HepG2 (cell line): ENCODE data around the gene ZFP14. TPM values are rescaled to one million over a fixed set of nuclear protein-coding genes. Genes with fewer than 3 reads are reported as not detected.

Experiments
- ATAC-seq: fragments of 200-7000 bp; cut with Tn5 transposase; 3 replicates; pipeline ENCODE4 v1.9.1; 2020; ENCODE audit warnings: mild to moderate bottlenecking, moderate library complexity
- Bru-seq: library from RNA; stranded (reverse); fragments of 400-500 nt; gene quantifications from one replicate; lab custom pipeline; 2021; lab: Mats Ljungman, UMichigan
- BruChase-seq, 2 experiments: library from RNA; stranded (reverse); fragments of 400-500 nt; gene quantifications; one replicate each; lab custom pipeline; 2021; lab: Mats Ljungman, UMichigan
- BruUV-seq: library from RNA; stranded (reverse); fragments of 400-500 nt; replicated peaks from 2 replicates; lab custom pipeline; 2021; lab: Mats Ljungman, UMichigan
- CTCF ChIA-PET: fragments of 300-600 bp; formaldehyde crosslinking; extraction: SDS; loops from one replicate; lab custom pipeline; 2021; ENCODE audit warnings: low total read pairs, inconsistent platforms, low intra/inter-chr PET ratio; lab: Yijun Ruan, JAX
- POLR2A ChIA-PET: fragments of 350-600 bp; sonication (Branson Sonifier 250); formaldehyde crosslinking; loops from one replicate; lab custom pipeline; 2020; ENCODE audit warnings: antibody characterized with exemption, inconsistent platforms; lab: Yijun Ruan, JAX
- DNase-seq: peaks from one replicate; pipeline ENCODE4 v3.0.0-alpha.2; 2015; ENCODE audit warnings: low spot score
- FAIRE-seq: peaks from 3 replicates; lab custom pipeline; 2011; peaks lifted over from hg19 to GRCh38; lab: Jason Lieb, UNC
- H2AFZ ChIP-seq: one replicate; pipeline ENCODE4 v1.6.1; 2011; ENCODE audit warnings: low read length, inconsistent platforms
- H3K27ac ChIP-seq: fragments of 300-600 bp; 3 replicates; pipeline ENCODE4 v1.8.0; 2011; ENCODE audit warnings: mixed run types, mild to moderate bottlenecking, mixed read lengths, low read length, inconsistent platforms; ENCODE audit not compliant: insufficient read depth; ENCODE audit errors: extremely low read length
- H3K27me3 ChIP-seq, 2 experiments: fragments of 200-600 bp in 1 of 2; 2 replicates in 1 of 2; 3 replicates in 1 of 2; pipeline versions ENCODE4 v1.6.0 to v1.8.0; 2011; ENCODE audit warnings: low read length in 2 of 2, mild to moderate bottlenecking in 2 of 2, moderate library complexity in 2 of 2, inconsistent platforms in 1 of 2; ENCODE audit not compliant: insufficient read depth in 2 of 2, control insufficient read depth in 1 of 2
- H3K36me3 ChIP-seq, 2 experiments: fragments of 200-600 bp in 1 of 2; replicated peaks in 1 of 2; 2 replicates in 1 of 2; 3 replicates in 1 of 2; pipeline versions ENCODE4 v1.5.1 to v1.8.0; 2011; ENCODE audit warnings: low read length in 2 of 2, inconsistent platforms in 1 of 2; ENCODE audit not compliant: insufficient read depth in 2 of 2, control insufficient read depth in 1 of 2
- H3K4me1 ChIP-seq: 2 replicates; pipeline ENCODE4 v1.5.1; 2012; ENCODE audit warnings: low read length, inconsistent platforms; ENCODE audit not compliant: insufficient read depth
- H3K4me2 ChIP-seq: 2 replicates; pipeline ENCODE4 v1.6.0; 2011; ENCODE audit warnings: low read depth, low read length, inconsistent platforms
- H3K4me3 ChIP-seq, 3 experiments: fragments of 200-600 bp in 1 of 3; sonication (generic), shearing (Covaris generic) in 1 of 3; replicated peaks in 1 of 3; 2 replicates each; pipeline ENCODE4 v1.5.1; 2011 to 2016; ENCODE audit warnings: low read length in 3 of 3, inconsistent platforms in 2 of 3, low read depth in 2 of 3, mild to moderate bottlenecking in 2 of 3, control low read depth in 1 of 3, mixed read lengths in 1 of 3; ENCODE audit not compliant: insufficient read depth in 1 of 3
- H3K79me2 ChIP-seq: one replicate; pipeline ENCODE4 v1.6.1; 2011; ENCODE audit warnings: low read length, inconsistent platforms; ENCODE audit not compliant: insufficient read depth
- H3K9ac ChIP-seq: 2 replicates; pipeline ENCODE4 v1.6.0; 2011; ENCODE audit warnings: mild to moderate bottlenecking, low read depth, low read length, inconsistent platforms; ENCODE audit not compliant: insufficient read depth
- H3K9me3 ChIP-seq: 2 replicates; pipeline ENCODE4 v1.5.1; 2012; ENCODE audit warnings: mild to moderate bottlenecking, low read length
- H4K20me1 ChIP-seq: 2 replicates; pipeline ENCODE4 v1.6.0; 2011; ENCODE audit warnings: inconsistent platforms, mild to moderate bottlenecking, low read length, moderate library complexity; ENCODE audit not compliant: insufficient read depth
- ATF7 ChIP-seq, 2 experiments: fragments of 450-650 bp in 1 of 2; sonication (generic) in 1 of 2; formaldehyde crosslinking in 1 of 2; IDR thresholded peaks; 2 replicates each; pipeline versions ENCODE4 v1.4.0 to v1.6.1; 2016 to 2020; ENCODE audit warnings: antibody characterized with exemption in 1 of 2, mild to moderate bottlenecking in 1 of 2, missing genetic modification reagents in 1 of 2
- FOXJ3 ChIP-seq: sonication (generic); formaldehyde crosslinking; IDR thresholded peaks from 2 replicates; pipeline ENCODE4 v1.4.0; 2020; ENCODE audit warnings: missing genetic modification reagents, mild to moderate bottlenecking, borderline replicate concordance
- FOXK2 ChIP-seq: fragments of 450-650 bp; IDR thresholded peaks from 2 replicates; pipeline ENCODE4 v1.6.1; 2016
- NR2F6 ChIP-seq, 2 experiments: IDR thresholded peaks; 2 replicates each; pipeline ENCODE4 v1.6.1; 2016; ENCODE audit warnings: antibody characterized with exemption in 1 of 2, mild to moderate bottlenecking in 1 of 2
- NRL ChIP-seq: sonication (generic); formaldehyde crosslinking; IDR thresholded peaks from 2 replicates; pipeline ENCODE4 v1.5.0; 2020; ENCODE audit warnings: missing genetic modification reagents, mild to moderate bottlenecking, moderate library complexity, borderline replicate concordance
- RXRA ChIP-seq: sonication (generic); formaldehyde crosslinking; IDR thresholded peaks from 2 replicates; pipeline ENCODE4 v1.5.1; 2020; ENCODE audit warnings: missing genetic modification reagents
- SALL1 ChIP-seq: sonication (generic); formaldehyde crosslinking; IDR thresholded peaks from 2 replicates; pipeline ENCODE4 v1.8.0; 2022; ENCODE audit warnings: mild to moderate bottlenecking, missing genetic modification reagents
- TBP ChIP-seq: sonication (generic); formaldehyde crosslinking; IDR thresholded peaks from 2 replicates; pipeline ENCODE4 v1.5.0; 2020; ENCODE audit warnings: missing genetic modification reagents
- ZBTB38 ChIP-seq: sonication (generic); formaldehyde crosslinking; IDR thresholded peaks from 2 replicates; pipeline ENCODE4 v1.5.1; 2020; ENCODE audit warnings: mild to moderate bottlenecking, missing genetic modification reagents
- ZFP82 ChIP-seq: sonication (generic); formaldehyde crosslinking; IDR thresholded peaks from 2 replicates; pipeline ENCODE4 v1.5.1; 2020; ENCODE audit warnings: mild to moderate bottlenecking, missing genetic modification reagents, borderline replicate concordance
- ZFYVE20 ChIP-seq: sonication (generic); formaldehyde crosslinking; IDR thresholded peaks from 2 replicates; pipeline ENCODE4 v1.8.0; 2023; ENCODE audit warnings: low read depth, mild to moderate bottlenecking, moderate library complexity, missing genetic modification reagents, borderline replicate concordance
- ZNF343 ChIP-seq: sonication (generic); formaldehyde crosslinking; IDR thresholded peaks from 2 replicates; pipeline ENCODE4 v1.4.0; 2020; ENCODE audit warnings: mild to moderate bottlenecking, missing genetic modification reagents
- WGBS: methylation state at CpG from one replicate; pipeline ENCODE4 v1.1.6; 2017; ENCODE audit warnings: low lambda C conversion rate; 5-methylcytosine and 5-hydroxymethylcytosine counted together
- in situ Hi-C: cut with HindIII; loops from 2 replicates; pipeline ENCODE4 v1.10.0; 2017; ENCODE audit warnings: low pct_unique_long_range_greater_than_20kb; ENCODE audit not compliant: extremely low pct_ligation_motif_present
- intact Hi-C: fragments of 100-400 bp; cut with micrococcal nuclease; formaldehyde crosslinking; loops from one replicate; pipeline ENCODE4 v1.10.0; 2022; ENCODE audit not compliant: unreplicated experiment
- long read RNA-seq, 2 experiments: library from RNA in 1 of 2; library from polyadenylated mRNA in 1 of 2; stranded (forward) in 1 of 2; unstranded in 1 of 2; transcript quantifications; one replicate each; pipeline ENCODE4 v2.0.0, GENCODE V29; 2019 to 2022
- polyA minus RNA-seq, 3 experiments: library from RNA; depleted of rRNA, polyadenylated mRNA; stranded (reverse); fragments of >200 nt; gene quantifications; 2 replicates each; pipeline ENCODE4 v1.2.3, GENCODE V29; 2011; ENCODE audit warnings: low replicate concordance in 1 of 3
- polyA plus RNA-seq, 8 experiments: library from polyadenylated mRNA; depleted of rRNA in 3 of 8; stranded (reverse) in 7 of 8; unstranded in 1 of 8; fragments of >200 nt; fragmentation: Illumina TruSeq in 4 of 8; extraction: Trizol in 4 of 8; gene quantifications; 2 replicates each; pipeline versions ENCODE4 v1.2.1 to v1.2.3, GENCODE V29; 2011 to 2016; ENCODE audit warnings: low read depth in 4 of 8, missing spikeins in 1 of 8, mixed read lengths in 1 of 8; ENCODE audit not compliant: insufficient read depth in 1 of 8
- total RNA-seq, 5 experiments: library from RNA; depleted of rRNA; stranded (reverse); fragments of >200 nt; fragmentation: Illumina TruSeq; extraction: Trizol; gene quantifications; 2 replicates each; pipeline ENCODE4 v1.2.3, GENCODE V29; 2016; ENCODE audit warnings: low read depth in 1 of 5
- TF ChIP-seq, protein P1 (sequence below): sonication (generic); formaldehyde crosslinking; IDR thresholded peaks from 2 replicates; pipeline ENCODE4 v1.8.1; 2023; ENCODE audit warnings: mild to moderate bottlenecking, missing genetic modification reagents
- TF ChIP-seq, protein P2 (sequence below): sonication (generic); formaldehyde crosslinking; IDR thresholded peaks from 2 replicates; pipeline ENCODE4 v1.8.0; 2022; ENCODE audit warnings: mild to moderate bottlenecking, missing genetic modification reagents, borderline replicate concordance

The ZFP14 gene
- 5.0 and 5.7 TPM in 2 replicates for total RNA-seq (2016; rRNA removed; fragmentation: Illumina TruSeq; extraction: Trizol)
- 0.51 and 0.88 TPM in 2 replicates for total RNA-seq (2016; cell fraction: cytosol; rRNA removed; fragmentation: Illumina TruSeq; extraction: Trizol; ENCODE audit: low read depth)
- total RNA-seq (2016; cell fraction: insoluble cytoplasmic fraction; rRNA removed; fragmentation: Illumina TruSeq; extraction: Trizol): 4.5 and 6.5 TPM in 2 replicates
- total RNA-seq (2016; cell fraction: membrane; rRNA removed; fragmentation: Illumina TruSeq; extraction: Trizol): 1.7 and 3.0 TPM in 2 replicates
- total RNA-seq (2016; cell fraction: nucleus; rRNA removed; fragmentation: Illumina TruSeq; extraction: Trizol): 8.3 and 8.4 TPM in 2 replicates
- 1.9 and 2.0 TPM in 2 replicates for polyA plus RNA-seq (2011; rRNA removed)
- 0.46 and 0.51 TPM in 2 replicates for polyA plus RNA-seq (2011; cell fraction: cytosol; rRNA removed)
- 1.9 and 2.5 TPM in 2 replicates for polyA plus RNA-seq (2011; cell fraction: nucleus; rRNA removed)
- 1.7 and 2.6 TPM in 2 replicates for polyA plus RNA-seq (2012)
- 0.26 and 0.36 TPM in 2 replicates for polyA plus RNA-seq (2016; cell fraction: cytosol; fragmentation: Illumina TruSeq; extraction: Trizol; ENCODE audit: low read depth)
- polyA plus RNA-seq (2016; cell fraction: insoluble cytoplasmic fraction; fragmentation: Illumina TruSeq; extraction: Trizol; ENCODE audit: low read depth): 2.7 and 2.8 TPM in 2 replicates
- 0.64 TPM in 2 replicates for polyA plus RNA-seq (2016; cell fraction: membrane; fragmentation: Illumina TruSeq; extraction: Trizol; ENCODE audit: low read depth)
- 5.1 and 6.1 TPM in 2 replicates for polyA plus RNA-seq (2016; cell fraction: nucleus; fragmentation: Illumina TruSeq; extraction: Trizol; ENCODE audit: insufficient read depth, low read depth)
- 1.6 and 2.2 TPM in 2 replicates for polyA minus RNA-seq (2011; rRNA and poly(A)+ RNA removed; ENCODE audit: low replicate concordance)
- 1.6 and 3.0 TPM in 2 replicates for polyA minus RNA-seq (2011; cell fraction: cytosol; rRNA and poly(A)+ RNA removed)
- 9.7 and 9.8 TPM in 2 replicates for polyA minus RNA-seq (2011; cell fraction: nucleus; rRNA and poly(A)+ RNA removed)
- Bru-seq, nascent RNA: percentile 56 among the genes with signal in this experiment
- percentile 62 among the genes with signal in this experiment for BruChase-seq, experiment 1, labeled RNA remaining after a 6-hour chase
- percentile 66 among the genes with signal in this experiment for BruChase-seq, experiment 2, labeled RNA remaining after a 2-hour chase
- long read RNA-seq, experiment 1, partial matches to known transcripts: 0 of 4 reads
- long read RNA-seq, experiment 1, other reads (novel, unspliced or antisense): 4 of 4 reads
- long read RNA-seq, experiment 2, partial matches to known transcripts: 0 of 2 reads
- long read RNA-seq, experiment 2, other reads (novel, unspliced or antisense): 2 of 2 reads

- in situ Hi-C loops (no loop called here), intact Hi-C loops (loop anchor here (2.0 kb wide), 1 partner anchor 110 kb away; the partner anchor contains the start of gene ZNF566)
- TSS peak; percentile 83 for BruUV-seq
- 17% methylated on average over 27 of the region's 69 CpGs for WGBS
- FAIRE-seq (peak; percentile 56), ATAC-seq (peak; percentile 95), DNase-seq (peak; percentile 91)
- peak within 1 kb of the TSS; percentile 77 for H3K9ac ChIP-seq
- H3K79me2 ChIP-seq: peaks cover 6% of the 10 kb centered on the region
- peaks cover 20% of the 10 kb centered on the region for H3K4me1 ChIP-seq
- H3K27ac ChIP-seq: peak within 1 kb of the TSS; percentile 83
- no peaks in the 10 kb centered on the region; a peak in 1 of 5 replicates for H3K27me3 ChIP-seq
- peak within 1 kb of the TSS; percentile 28 for H2AFZ ChIP-seq
- no peaks in the 10 kb centered on the region for H3K9me3 ChIP-seq
- CTCF ChIA-PET: no interaction called here
- POLR2A ChIA-PET: interaction anchor here (0.6 to 2.9 kb wide), 9 partner anchors 18 to 1216 kb away, joined by 3 to 25 read pairs (median 5); partner anchors contain the start of genes ZFP82, ZNF146, ZNF260 and ZNF345
- H3K4me3 ChIP-seq: peak within 1 kb of the TSS; percentile 68 to 85 (median 81)
- H3K4me2 ChIP-seq: peak within 1 kb of the TSS; percentile 69
- no peaks in the 10 kb centered on the region for H3K36me3 ChIP-seq
- H4K20me1 ChIP-seq: no peaks in the 10 kb centered on the region
- TF ChIP-seq RXRA (CRISPR knock-in tag) (0 out of 2 replicates have a peak, but pooled peaks have one; percentile 34), ZFYVE20 (no peak), ZBTB38 (CRISPR knock-in tag) (peak; percentile 14; the same call in 1 of the 2 replicates), SALL1 (CRISPR knock-in tag) (peak; percentile 85), TBP (CRISPR knock-in tag) (no peak), FOXJ3 (CRISPR knock-in tag) (peak; percentile 58; the same call in 1 of the 2 replicates), ZNF343 (CRISPR knock-in tag) (0 out of 2 replicates have a peak, but pooled peaks have one; percentile 25), ZFP82 (CRISPR knock-in tag) (no peak), NR2F6 (IDR thresholded peaks at IDR 0.05) (no peak), NR2F6 (CRISPR knock-in tag; IDR thresholded peaks at IDR 0.05) (no peak), NRL (CRISPR knock-in tag) (no peak), ATF7 (IDR thresholded peaks at IDR 0.05) (no peak), ATF7 (CRISPR knock-in tag; IDR thresholded peaks at IDR 0.05) (no peak), FOXK2 (peak; percentile 60; the same call in 1 of the 2 replicates)
- TF ChIP-seq, protein P1, sequence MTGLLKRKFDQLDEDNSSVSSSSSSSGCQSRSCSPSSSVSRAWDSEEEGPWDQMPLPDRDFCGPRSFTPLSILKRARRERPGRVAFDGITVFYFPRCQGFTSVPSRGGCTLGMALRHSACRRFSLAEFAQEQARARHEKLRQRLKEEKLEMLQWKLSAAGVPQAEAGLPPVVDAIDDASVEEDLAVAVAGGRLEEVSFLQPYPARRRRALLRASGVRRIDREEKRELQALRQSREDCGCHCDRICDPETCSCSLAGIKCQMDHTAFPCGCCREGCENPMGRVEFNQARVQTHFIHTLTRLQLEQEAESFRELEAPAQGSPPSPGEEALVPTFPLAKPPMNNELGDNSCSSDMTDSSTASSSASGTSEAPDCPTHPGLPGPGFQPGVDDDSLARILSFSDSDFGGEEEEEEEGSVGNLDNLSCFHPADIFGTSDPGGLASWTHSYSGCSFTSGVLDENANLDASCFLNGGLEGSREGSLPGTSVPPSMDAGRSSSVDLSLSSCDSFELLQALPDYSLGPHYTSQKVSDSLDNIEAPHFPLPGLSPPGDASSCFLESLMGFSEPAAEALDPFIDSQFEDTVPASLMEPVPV (CRISPR knock-in tag): peak; percentile 63
- TF ChIP-seq, protein P2, sequence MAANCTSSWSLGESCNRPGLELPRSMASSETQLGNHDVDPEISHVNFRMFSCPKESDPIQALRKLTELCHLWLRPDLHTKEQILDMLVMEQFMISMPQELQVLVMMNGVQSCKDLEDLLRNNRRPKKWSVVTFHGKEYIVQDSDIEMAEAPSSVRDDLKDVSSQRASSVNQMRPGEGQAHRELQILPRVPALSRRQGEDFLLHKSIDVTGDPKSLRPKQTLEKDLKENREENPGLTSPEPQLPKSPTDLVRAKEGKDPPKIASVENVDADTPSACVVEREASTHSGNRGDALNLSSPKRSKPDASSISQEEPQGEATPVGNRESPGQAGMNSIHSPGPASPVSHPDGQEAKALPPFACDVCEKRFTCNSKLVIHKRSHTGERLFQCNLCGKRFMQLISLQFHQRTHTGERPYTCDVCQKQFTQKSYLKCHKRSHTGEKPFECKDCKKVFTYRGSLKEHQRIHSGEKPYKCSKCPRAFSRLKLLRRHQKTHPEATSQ: 0 out of 2 replicates have a peak, but pooled peaks have one; percentile 29
Measured at GRCh38 chr19:36378625-36379509, at the start of gene ZFP14. TSS of gene ZFP14 (minus strand) at chr19:36379201. CDS start at chr19:36367892, 11,309 bp downstream.
